GM20000 (cell line): ENCODE results near the gene GPATCH8.

ENCODE experiments used
- DNase-seq: peaks from one replicate; pipeline ENCODE4 v3.0.0; 2012; ENCODE audit warnings: low spot score
- CTCF ChIP-seq: IDR thresholded peaks from 2 replicates; pipeline ENCODE4 v1.5.1; 2012; ENCODE audit warnings: mild to moderate bottlenecking, control low read depth; ENCODE audit errors: extremely low read depth, missing control alignments

GPATCH8 gene

GRCh38 chr17:44352828-44353671 lies 150.2 kb downstream of the GPATCH8 start:
- no peak for TF ChIP-seq CTCF
- DNase-seq, result peak; percentile 23

GRCh38 chr17:44351961-44352827 lies 151.0 kb downstream of the GPATCH8 start:
- peak; percentile 18 for DNase-seq
- TF ChIP-seq CTCF, result no peak

- no peak for TF ChIP-seq CTCF
- no peak for DNase-seq
Measured at GRCh38 chr17:44351464-44351863, 151.7 kb downstream of the GPATCH8 start.

DNA sequence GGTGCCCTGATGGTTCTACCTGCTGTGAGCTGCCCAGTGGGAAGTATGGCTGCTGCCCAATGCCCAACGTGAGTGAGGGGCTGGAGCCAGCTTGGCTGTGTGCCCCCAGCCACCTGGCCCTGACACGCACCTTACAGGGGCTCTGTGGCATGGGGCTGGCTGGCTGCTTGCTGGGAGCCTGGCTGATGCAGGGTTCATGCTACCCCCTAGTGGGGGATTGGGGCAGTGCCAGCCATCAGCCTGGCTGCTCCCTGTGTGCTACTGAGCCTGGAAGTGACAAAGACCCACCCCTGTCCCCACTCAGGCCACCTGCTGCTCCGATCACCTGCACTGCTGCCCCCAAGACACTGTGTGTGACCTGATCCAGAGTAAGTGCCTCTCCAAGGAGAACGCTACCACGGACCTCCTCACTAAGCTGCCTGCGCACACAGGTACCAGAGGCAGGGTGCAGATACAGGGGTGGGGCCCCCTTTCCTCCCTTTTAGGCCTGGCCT lies 152.4 kb downstream of the GPATCH8 start:
- TF ChIP-seq CTCF, result peak; percentile 96
- peak; percentile 87 for DNase-seq

GRCh38 chr17:44349553-44350070 lies 153.6 kb downstream of the GPATCH8 start:
- no peak for TF ChIP-seq CTCF
- DNase-seq, result no peak

GRCh38 chr17:44348988-44349364 lies 154.2 kb downstream of the GPATCH8 start:
- TF ChIP-seq CTCF, result no peak
- no peak for DNase-seq
